Measurements from ENCODE around the gene LRBA. TPM values are rescaled to one million over a fixed set of nuclear protein-coding genes. Genes with fewer than 3 reads are reported as not detected.

LRBA gene
- total RNA-seq, 6 experiments from 2014 or later: 13.6 to 17.6 (median 15.0) TPM

GRCh38 chr4:150461957-150462356 is 553.1 kb downstream of the LRBA start:
- no peaks in the 10 kb centered on the region for H3K27me3 Mint-ChIP-seq (ENCODE audit: insufficient read depth)
- no peak overlapping the region for H3K27ac Mint-ChIP-seq
- H3K4me1 Mint-ChIP-seq (ENCODE audit: low read depth): peaks cover 8% of the 10 kb centered on the region

GRCh38 chr4:150457802-150458201 is 557.3 kb downstream of the LRBA start:
- Mint-ChIP-seq H3K36me3 (ENCODE audit: low read depth) (peaks cover 10% of the 10 kb centered on the region; the same call in 1 of the 2 replicates), H3K9me3 (peaks cover 4% of the 10 kb centered on the region), H3K27ac (no peak overlapping the region), H3K4me1 (ENCODE audit: low read depth) (peaks cover 4% of the 10 kb centered on the region; the same call in 1 of the 2 replicates), H3K27me3 (ENCODE audit: insufficient read depth) (no peaks in the 10 kb centered on the region), H3K4me3 (no peak overlapping the region)
- no peak for DNase-seq
- TF ChIP-seq CTCF (IDR thresholded peaks at IDR 0.05): no peak

More at GRCh38 chr4:150461957-150462356, 553.1 kb downstream of the LRBA start:
- no peak for DNase-seq
- Mint-ChIP-seq H3K36me3 (ENCODE audit: low read depth) (no peaks in the 10 kb centered on the region), H3K9me3 (no peaks in the 10 kb centered on the region), H3K4me3 (no peak overlapping the region)
- TF ChIP-seq CTCF (IDR thresholded peaks at IDR 0.05): no peak

- Mint-ChIP-seq H3K36me3 (ENCODE audit: low read depth) (peaks cover 10% of the 10 kb centered on the region; the same call in 1 of the 2 replicates), H3K27ac (no peak overlapping the region), H3K4me1 (ENCODE audit: low read depth) (no peaks in the 10 kb centered on the region), H3K4me3 (no peak overlapping the region), H3K9me3 (peaks cover 4% of the 10 kb centered on the region), H3K27me3 (ENCODE audit: insufficient read depth) (no peaks in the 10 kb centered on the region)
- no peak for TF ChIP-seq CTCF (IDR thresholded peaks at IDR 0.05)
- no peak for DNase-seq
Measured at GRCh38 chr4:150451883-150452282, 563.2 kb downstream of the LRBA start.

- Mint-ChIP-seq H3K27ac (no peak overlapping the region), H3K4me3 (no peak overlapping the region), H3K27me3 (ENCODE audit: insufficient read depth) (no peaks in the 10 kb centered on the region), H3K36me3 (ENCODE audit: low read depth) (no peaks in the 10 kb centered on the region), H3K4me1 (ENCODE audit: low read depth) (no peaks in the 10 kb centered on the region), H3K9me3 (no peaks in the 10 kb centered on the region)
- no peak for TF ChIP-seq CTCF (IDR thresholded peaks at IDR 0.05)
- DNase-seq: no peak
Measured at GRCh38 chr4:150447356-150447755, 567.7 kb downstream of the LRBA start.

GRCh38 chr4:150439451-150439933 is 575.6 kb downstream of the LRBA start:
- no peak for TF ChIP-seq CTCF (IDR thresholded peaks at IDR 0.05)
- Mint-ChIP-seq H3K27me3 (ENCODE audit: insufficient read depth) (no peaks in the 10 kb centered on the region), H3K9me3 (no peaks in the 10 kb centered on the region), H3K4me1 (ENCODE audit: low read depth) (no peaks in the 10 kb centered on the region), H3K27ac (no peak overlapping the region), H3K36me3 (ENCODE audit: low read depth) (no peaks in the 10 kb centered on the region; the same call in 1 of the 2 replicates), H3K4me3 (no peak overlapping the region)
- DNase-seq: no peak

All from HFFc6 (cell line).